CD4-positive, CD25-positive, alpha-beta regulatory T cell (primary cell): ENCODE results near the gene STON1. TPM values are rescaled to one million over a fixed set of nuclear protein-coding genes. Genes with fewer than 3 reads are reported as not detected.

Experiments used
- ATAC-seq, 2 donors: fragments of 150-1000 bp; cut with Tn5 transposase; one replicate each; pipeline ENCODE4 v1.10.0; 2021; ENCODE audit warnings: low read depth in 2 of 2, moderate number of reproducible peaks in 2 of 2, moderate library complexity in 1 of 2
- DNase-seq, 3 donors: peaks; one replicate each; pipeline versions ENCODE4 v3.0.0 to v3.0.0-alpha.2; 2012 to 2022; ENCODE audit warnings: mixed read lengths in 1 of 3
- H3K27ac ChIP-seq: one replicate; pipeline ENCODE4 v1.7.0; 2013; ENCODE audit warnings: mild to moderate bottlenecking, low read length; ENCODE audit not compliant: insufficient read depth, poor library complexity, severe bottlenecking
- H3K27me3 ChIP-seq: one replicate; pipeline ENCODE4 v1.7.0; 2013; ENCODE audit warnings: low read length; ENCODE audit not compliant: control insufficient read depth, insufficient read depth
- H3K36me3 ChIP-seq: one replicate; pipeline ENCODE4 v1.7.0; 2013; ENCODE audit warnings: mild to moderate bottlenecking, low read length, moderate library complexity; ENCODE audit not compliant: control insufficient read depth, insufficient read depth
- H3K4me1 ChIP-seq: 2 replicates; pipeline ENCODE4 v1.7.0; 2013; ENCODE audit warnings: mild to moderate bottlenecking, low read length; ENCODE audit not compliant: insufficient read depth, control insufficient read depth, poor library complexity, severe bottlenecking
- H3K4me3 ChIP-seq: one replicate; pipeline ENCODE4 v1.7.0; 2013; ENCODE audit warnings: low read depth, mild to moderate bottlenecking, low read length, moderate library complexity
- H3K9me3 ChIP-seq, 2 experiments: 1 replicate in 1 of 2; 2 replicates in 1 of 2; pipeline ENCODE4 v1.7.0; 2013; ENCODE audit warnings: low read length in 2 of 2, mild to moderate bottlenecking in 1 of 2, moderate library complexity in 1 of 2; ENCODE audit not compliant: control insufficient read depth in 2 of 2
- H3K27ac Mint-ChIP-seq, 3 donors: one replicate each; pipeline ENCODE4 v1.8.0; 2020 to 2022; ENCODE audit warnings: mild to moderate bottlenecking in 3 of 3, mixed read lengths in 3 of 3, moderate library complexity in 2 of 3
- H3K27me3 Mint-ChIP-seq: one replicate; pipeline ENCODE4 v1.8.0; 2022; ENCODE audit warnings: mild to moderate bottlenecking, mixed read lengths
- H3K36me3 Mint-ChIP-seq: one replicate; pipeline ENCODE4 v1.8.0; 2020; ENCODE audit warnings: mixed read lengths
- H3K4me1 Mint-ChIP-seq, 4 donors: one replicate each; pipeline ENCODE4 v1.8.0; 2020 to 2022; ENCODE audit warnings: mixed read lengths in 4 of 4, mild to moderate bottlenecking in 1 of 4
- H3K4me3 Mint-ChIP-seq, 4 donors: one replicate each; pipeline ENCODE4 v1.8.0; 2020 to 2022; ENCODE audit warnings: mild to moderate bottlenecking in 4 of 4, mixed read lengths in 4 of 4, moderate library complexity in 3 of 4
- H3K9me3 Mint-ChIP-seq, 7 donors: one replicate each; pipeline ENCODE4 v1.8.0; 2020 to 2022; ENCODE audit warnings: mixed read lengths in 7 of 7, mild to moderate bottlenecking in 3 of 7, moderate library complexity in 2 of 7
- polyA plus RNA-seq, 4 donors: library from polyadenylated mRNA; unstranded; fragments of 300-500 nt; fragmentation: Illumina TruSeq; gene quantifications; one replicate each; pipeline ENCODE4 v1.2.3, GENCODE V29; 2021
- total RNA-seq: library from RNA; stranded (reverse); gene quantifications from one replicate; pipeline ENCODE4 v1.2.3, GENCODE V29; 2022

STON1 gene
- total and polyA plus RNA-seq, 5 donors from 2014 or later: 0.07 to 3.4 (median 0.17) TPM

DNA sequence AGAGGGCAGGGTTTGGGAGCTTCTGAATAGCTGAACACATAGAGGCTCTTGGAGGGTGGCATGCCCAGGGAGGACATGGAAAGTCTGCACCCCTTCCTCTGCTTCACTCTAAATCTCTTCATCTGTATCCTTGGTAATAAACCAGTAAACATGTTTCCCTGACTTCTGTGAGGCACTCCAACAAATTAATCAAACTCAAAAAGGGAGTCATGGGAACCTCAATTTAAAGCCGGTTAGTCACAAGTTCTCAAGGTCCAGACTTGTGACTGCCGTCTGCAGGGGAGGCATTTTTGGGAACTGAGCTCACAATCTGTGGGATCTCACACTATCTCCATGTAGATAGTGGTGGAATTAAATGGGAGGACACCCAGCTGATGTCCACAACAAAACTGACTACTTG is 33.1 kb upstream of the STON1 start:
- Mint-ChIP-seq H3K27ac (peak overlapping the region in 1 of 3 donors; percentile 59), H3K36me3 (peaks cover 46% of the 10 kb centered on the region), H3K27me3 (no peaks in the 10 kb centered on the region), H3K9me3 (peaks cover 0 to 2% (median 0%) of the 10 kb centered on the region in 7 donors), H3K4me3 (no peak overlapping the region), H3K4me1 (peaks cover 0 to 10% (median 5%) of the 10 kb centered on the region in 4 donors)
- DNase-seq: no peak
- Histone ChIP-seq H3K4me3 (no peak overlapping the region), H3K4me1 (no peaks in the 10 kb centered on the region), H3K27me3 (no peaks in the 10 kb centered on the region), H3K27ac (no peak overlapping the region), H3K9me3 (no peaks in the 10 kb centered on the region), H3K36me3 (peaks cover 64% of the 10 kb centered on the region)
- no peak for ATAC-seq

DNA sequence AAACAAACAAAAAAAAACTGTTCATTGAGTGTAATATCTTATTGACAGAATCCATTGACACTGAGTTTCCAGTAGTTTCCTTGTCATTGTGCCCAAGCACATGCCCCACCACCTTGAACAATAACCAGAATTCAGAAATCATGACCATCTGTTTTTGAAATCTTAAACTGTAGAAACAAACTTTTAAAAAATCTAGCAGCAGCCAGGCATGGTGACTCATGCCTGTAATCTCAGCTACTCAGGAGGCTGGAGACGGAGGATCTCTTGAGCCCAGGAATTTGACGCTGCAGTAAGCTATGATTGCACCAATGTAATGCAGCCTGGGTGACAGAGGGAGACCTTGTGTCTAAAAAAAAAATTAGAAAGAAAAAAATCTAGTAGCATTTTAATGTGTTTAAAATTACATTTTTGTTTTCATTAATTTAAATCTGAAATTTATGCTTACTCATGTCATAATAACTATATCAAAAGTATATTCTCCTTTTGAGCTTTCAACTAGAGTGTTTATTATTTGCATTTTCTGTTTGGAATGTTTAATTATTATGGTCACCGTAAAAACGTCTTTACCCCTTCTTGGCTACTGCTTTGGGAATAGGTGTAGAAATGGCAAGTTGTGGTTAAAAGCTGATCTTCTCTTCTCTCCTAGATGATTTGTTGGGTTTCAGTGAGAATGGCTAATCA is 25.2 kb upstream of the STON1 start:
- H3K27me3 ChIP-seq: no peaks in the 10 kb centered on the region
- no peak overlapping the region for H3K27ac Mint-ChIP-seq
- no peak overlapping the region for H3K27ac ChIP-seq
- no peaks in the 10 kb centered on the region for H3K27me3 Mint-ChIP-seq
- H3K9me3 Mint-ChIP-seq: no peaks in the 10 kb centered on the region
- H3K4me3 Mint-ChIP-seq: no peak overlapping the region
- no peak overlapping the region for H3K4me3 ChIP-seq
- DNase-seq: no peak
- peaks cover 60% of the 10 kb centered on the region for H3K36me3 ChIP-seq
- H3K36me3 Mint-ChIP-seq: peaks cover 38% of the 10 kb centered on the region
- ATAC-seq: no peak
- no peaks in the 10 kb centered on the region for H3K9me3 ChIP-seq
- peaks cover 15% of the 10 kb centered on the region for H3K4me1 ChIP-seq
- peaks cover 15 to 20% (median 16%) of the 10 kb centered on the region in 4 donors for H3K4me1 Mint-ChIP-seq

GRCh38 chr2:48507111-48507510 is 22.8 kb upstream of the STON1 start:
- ATAC-seq (no peak), DNase-seq (no peak)
- peaks cover 62% of the 10 kb centered on the region for H3K36me3 ChIP-seq
- H3K4me3 ChIP-seq: no peak overlapping the region
- no peak overlapping the region for H3K4me3 Mint-ChIP-seq
- H3K9me3 Mint-ChIP-seq: no peaks in the 10 kb centered on the region
- H3K36me3 Mint-ChIP-seq: peaks cover 40% of the 10 kb centered on the region
- H3K27me3 ChIP-seq: no peaks in the 10 kb centered on the region
- peak overlapping the region in 1 of 3 donors; percentile 49 for H3K27ac Mint-ChIP-seq
- no peak overlapping the region for H3K27ac ChIP-seq
- peaks cover 24 to 36% (median 28%) of the 10 kb centered on the region in 4 donors for H3K4me1 Mint-ChIP-seq
- H3K9me3 ChIP-seq: no peaks in the 10 kb centered on the region
- no peaks in the 10 kb centered on the region for H3K27me3 Mint-ChIP-seq
- peaks cover 17% of the 10 kb centered on the region for H3K4me1 ChIP-seq

DNA sequence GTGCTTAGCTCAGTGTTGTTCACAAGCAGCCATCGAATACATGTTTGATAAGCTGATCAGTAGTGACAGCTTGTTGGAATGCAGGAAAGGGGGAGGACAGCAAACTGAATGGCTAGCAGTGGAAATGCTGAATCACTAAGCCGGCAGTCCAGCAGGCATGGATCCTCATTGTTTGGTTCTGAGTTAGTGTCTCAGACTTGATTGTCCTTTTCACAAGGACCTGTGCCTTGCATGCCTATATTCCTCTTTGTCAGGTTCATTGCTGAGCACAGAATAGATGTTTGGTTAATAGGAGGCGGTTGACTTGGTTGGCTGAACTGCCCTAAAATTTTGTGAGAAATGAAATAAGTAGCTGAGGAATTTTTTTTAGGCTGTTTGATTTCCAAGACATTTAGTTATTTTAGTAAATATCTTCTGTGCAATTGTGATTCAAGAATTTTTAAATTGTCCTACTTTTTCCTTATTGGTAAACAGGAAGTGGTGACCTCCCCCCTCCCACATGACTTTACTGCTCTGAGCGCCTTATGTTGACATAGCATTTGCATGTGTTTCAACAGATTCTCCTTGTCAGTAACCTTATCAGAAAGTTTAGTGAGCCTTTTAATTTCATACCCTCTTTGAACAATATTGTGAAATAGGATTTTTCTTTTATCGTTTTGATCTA is 21.4 kb upstream of the STON1 start:
- Mint-ChIP-seq H3K4me3 (peak overlapping the region in 3 of 4 donors; percentile 44 to 79 (median 71)), H3K27me3 (no peaks in the 10 kb centered on the region), H3K27ac (peak overlapping the region; percentile 82 to 91 (median 89)), H3K9me3 (no peaks in the 10 kb centered on the region), H3K4me1 (peaks cover 24 to 36% (median 28%) of the 10 kb centered on the region in 4 donors), H3K36me3 (peaks cover 50% of the 10 kb centered on the region)
- Histone ChIP-seq H3K27ac (peak overlapping the region; percentile 39), H3K9me3 (no peaks in the 10 kb centered on the region), H3K36me3 (peaks cover 69% of the 10 kb centered on the region), H3K4me1 (peaks cover 17% of the 10 kb centered on the region), H3K4me3 (peak overlapping the region; percentile 30), H3K27me3 (no peaks in the 10 kb centered on the region)
- no peak for ATAC-seq
- peak in 1 of 3 donors; percentile 42 for DNase-seq

DNA sequence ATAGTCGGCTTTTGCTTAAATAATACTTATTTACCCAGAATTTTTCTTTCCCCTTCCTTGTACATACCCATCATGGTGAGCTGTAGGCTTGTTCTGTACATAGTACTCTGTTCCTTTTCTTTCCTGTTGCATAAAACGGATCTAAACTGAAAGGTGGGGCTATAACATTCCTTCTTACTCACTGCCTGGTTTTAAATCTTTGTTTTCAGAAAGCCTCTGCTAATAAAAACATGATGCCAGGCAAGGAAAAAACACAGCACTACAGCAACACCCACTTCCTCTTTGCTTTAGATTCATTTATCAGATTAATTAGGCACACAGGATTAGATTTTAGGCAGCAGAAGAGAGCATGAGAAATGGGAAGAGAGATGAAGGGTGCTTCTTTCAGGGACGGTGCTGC is 19.6 kb upstream of the STON1 start:
- no peak for ATAC-seq

DNA sequence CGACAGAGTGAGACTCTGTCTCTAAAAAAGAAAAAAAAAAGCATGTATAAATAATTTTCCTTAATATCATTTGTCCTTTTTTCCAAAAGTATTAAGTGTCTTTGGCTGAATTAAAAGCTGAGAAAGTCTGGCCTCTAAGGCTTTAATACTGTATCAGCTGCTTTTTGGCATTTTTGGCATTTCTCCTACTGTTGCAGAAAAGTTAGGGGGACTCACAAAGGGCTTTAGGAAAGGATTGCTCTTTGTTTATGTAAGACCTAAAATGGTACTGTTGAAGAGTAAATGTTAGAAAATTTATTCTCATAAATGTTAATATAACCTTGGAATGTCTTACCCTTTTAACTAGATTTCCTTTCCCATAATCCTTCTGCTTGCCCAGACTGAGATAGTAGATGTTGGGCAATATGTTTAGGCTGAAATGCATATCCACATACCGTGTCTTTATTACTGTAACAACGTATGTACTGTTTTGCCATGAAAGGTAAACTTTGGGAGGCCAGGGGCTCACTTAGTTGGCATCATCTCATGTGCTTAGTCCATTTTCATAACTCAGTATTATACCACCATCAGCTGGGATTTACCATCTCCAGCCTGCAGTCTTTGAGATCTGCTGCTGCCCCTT is 18.0 kb upstream of the STON1 start:
- peaks cover 83% of the 10 kb centered on the region for H3K36me3 ChIP-seq
- Mint-ChIP-seq H3K27ac (no peak overlapping the region), H3K4me3 (no peak overlapping the region)

More for the DNA sequence above, 19.6 kb upstream of the STON1 start:
- Mint-ChIP-seq H3K27me3 (no peaks in the 10 kb centered on the region), H3K9me3 (no peaks in the 10 kb centered on the region), H3K4me3 (peak overlapping the region in 3 of 4 donors; percentile 3 to 35 (median 16)), H3K4me1 (peaks cover 24 to 32% (median 28%) of the 10 kb centered on the region in 4 donors), H3K36me3 (peaks cover 53% of the 10 kb centered on the region), H3K27ac (peak overlapping the region; percentile 66 to 84 (median 72))
- H3K36me3 ChIP-seq: peaks cover 79% of the 10 kb centered on the region
- no peaks in the 10 kb centered on the region for H3K27me3 ChIP-seq
- peaks cover 17% of the 10 kb centered on the region for H3K4me1 ChIP-seq
- H3K27ac ChIP-seq: no peak overlapping the region
- no peak for DNase-seq
- H3K4me3 ChIP-seq: peak overlapping the region; percentile 34
- H3K9me3 ChIP-seq: no peaks in the 10 kb centered on the region

GRCh38 chr2:48512571-48512970 is 17.4 kb upstream of the STON1 start:
- Histone ChIP-seq H3K36me3 (peaks cover 83% of the 10 kb centered on the region), H3K4me3 (no peak overlapping the region), H3K27ac (no peak overlapping the region), H3K9me3 (no peaks in the 10 kb centered on the region), H3K4me1 (peaks cover 17% of the 10 kb centered on the region), H3K27me3 (no peaks in the 10 kb centered on the region)
- DNase-seq: no peak
- H3K27ac Mint-ChIP-seq: peak overlapping the region in 1 of 3 donors; percentile 31
- peaks cover 23 to 32% (median 30%) of the 10 kb centered on the region in 4 donors for H3K4me1 Mint-ChIP-seq
- H3K9me3 Mint-ChIP-seq: no peaks in the 10 kb centered on the region
- H3K4me3 Mint-ChIP-seq: no peak overlapping the region
- no peak for ATAC-seq
- H3K27me3 Mint-ChIP-seq: no peaks in the 10 kb centered on the region
- H3K36me3 Mint-ChIP-seq: peaks cover 61% of the 10 kb centered on the region

More for the DNA sequence above, 18.0 kb upstream of the STON1 start:
- Histone ChIP-seq H3K4me3 (no peak overlapping the region), H3K27ac (no peak overlapping the region), H3K9me3 (no peaks in the 10 kb centered on the region), H3K4me1 (peaks cover 17% of the 10 kb centered on the region), H3K27me3 (no peaks in the 10 kb centered on the region)
- Mint-ChIP-seq H3K9me3 (no peaks in the 10 kb centered on the region), H3K4me1 (peaks cover 23 to 32% (median 28%) of the 10 kb centered on the region in 4 donors), H3K36me3 (peaks cover 58% of the 10 kb centered on the region), H3K27me3 (no peaks in the 10 kb centered on the region)
- no peak for ATAC-seq
- no peak for DNase-seq
